ENCODE results near the gene NOL8.

NOL8 gene

DNA sequence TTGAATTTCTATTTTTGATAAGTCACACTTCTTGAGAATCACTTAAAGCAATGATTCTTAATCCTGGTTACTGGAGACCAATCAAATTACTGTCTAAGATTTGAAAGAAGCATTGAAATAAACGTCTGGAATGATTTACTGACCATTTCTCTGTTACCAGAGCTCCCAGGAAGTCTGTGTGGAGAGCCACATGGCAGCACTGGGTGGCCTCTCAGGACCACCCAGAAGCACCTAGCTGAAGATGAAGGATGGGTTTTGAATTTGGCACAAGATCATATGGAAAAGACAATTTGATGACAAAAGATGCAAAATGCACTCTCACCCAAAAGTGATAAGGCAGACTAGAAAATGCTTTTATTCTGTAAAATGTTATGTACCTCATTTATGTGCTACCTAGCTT is 62.0 kb downstream of the NOL8 start:
- DNase-seq, result no peak

DNA sequence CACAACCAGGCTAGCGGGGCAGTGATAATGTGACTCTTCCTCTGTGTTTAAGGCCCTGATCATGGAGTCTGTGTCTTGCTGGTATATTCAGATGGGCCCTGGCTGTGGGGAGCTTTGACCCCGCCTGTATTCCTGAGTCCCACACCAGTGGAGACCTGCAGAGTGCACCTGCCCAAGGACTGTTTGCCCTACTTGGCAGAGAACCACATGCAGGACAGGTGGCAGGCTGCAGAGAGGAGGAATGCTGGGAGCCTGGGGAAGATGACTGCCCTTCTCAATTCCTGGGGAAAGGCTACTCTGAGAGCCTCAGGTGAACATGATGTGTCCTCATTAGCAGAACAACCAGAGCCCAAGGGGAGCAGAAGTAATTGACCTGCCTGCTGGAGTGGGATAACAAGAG is 67.8 kb downstream of the NOL8 start:
- DNase-seq, result no peak

DNA sequence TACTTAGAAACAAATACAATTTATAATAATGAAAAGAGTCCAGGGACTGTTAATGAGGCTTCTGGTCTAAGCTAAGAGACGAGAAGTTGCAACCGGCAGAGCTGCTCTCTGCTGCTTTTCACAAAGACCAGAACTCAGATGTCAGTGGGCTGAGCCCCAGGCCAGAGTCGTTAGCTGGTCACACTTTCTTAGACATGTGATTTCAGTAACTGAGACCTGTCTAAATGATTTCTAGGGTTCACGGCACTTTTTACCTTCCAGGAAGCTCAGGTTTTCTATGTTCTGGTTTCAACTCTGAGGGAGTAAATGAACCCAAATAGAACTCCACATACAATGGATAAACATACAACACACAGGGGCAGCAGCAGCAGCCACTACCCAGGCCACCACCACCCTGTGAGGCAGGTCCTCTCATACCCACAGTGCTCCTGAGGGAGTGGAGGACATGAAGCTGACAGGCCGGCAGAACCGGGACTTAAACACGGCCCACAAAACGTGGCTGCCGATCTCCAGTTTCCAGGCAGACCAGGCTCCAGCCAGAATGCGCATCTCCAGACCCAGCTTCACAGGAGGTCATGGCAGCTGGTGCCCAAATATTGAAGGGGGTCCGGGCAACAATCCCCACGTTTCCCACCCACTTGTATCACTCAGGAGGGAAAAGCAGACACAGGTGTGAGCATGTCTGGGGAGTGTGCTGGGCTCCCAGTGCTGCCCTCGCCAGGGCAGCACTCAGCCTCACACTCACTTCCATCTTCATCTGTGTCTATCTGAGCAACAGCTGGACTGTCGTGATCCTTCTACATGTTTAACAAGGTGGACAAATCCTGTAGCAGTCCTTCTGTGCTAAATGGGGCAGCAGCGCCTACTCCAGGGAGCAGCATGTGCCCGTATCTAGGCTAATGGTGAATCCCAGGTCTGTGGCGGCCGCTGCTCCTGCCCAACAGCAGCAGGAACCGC is 70.5 kb downstream of the NOL8 start:
- DNase-seq, result no peak

DNA sequence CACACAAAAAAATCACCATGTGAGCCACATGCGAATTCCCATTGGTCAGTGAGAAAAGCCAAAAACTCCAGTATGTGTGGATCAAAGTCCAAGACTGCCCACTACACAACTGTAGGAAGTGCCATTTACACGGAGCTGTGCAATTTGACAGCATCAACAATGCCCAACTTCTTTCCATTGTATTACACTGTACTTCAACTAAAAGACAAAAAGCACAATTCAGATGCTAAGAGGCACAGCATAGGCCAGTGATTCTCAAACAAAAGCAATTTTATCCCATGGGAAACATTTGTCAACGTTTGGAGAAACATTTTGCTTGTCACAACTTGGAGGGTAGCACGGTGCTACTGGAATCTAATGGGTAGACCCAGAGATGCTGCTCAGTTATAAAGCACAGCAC is 71.5 kb downstream of the NOL8 start:
- no peak for DNase-seq

DNA sequence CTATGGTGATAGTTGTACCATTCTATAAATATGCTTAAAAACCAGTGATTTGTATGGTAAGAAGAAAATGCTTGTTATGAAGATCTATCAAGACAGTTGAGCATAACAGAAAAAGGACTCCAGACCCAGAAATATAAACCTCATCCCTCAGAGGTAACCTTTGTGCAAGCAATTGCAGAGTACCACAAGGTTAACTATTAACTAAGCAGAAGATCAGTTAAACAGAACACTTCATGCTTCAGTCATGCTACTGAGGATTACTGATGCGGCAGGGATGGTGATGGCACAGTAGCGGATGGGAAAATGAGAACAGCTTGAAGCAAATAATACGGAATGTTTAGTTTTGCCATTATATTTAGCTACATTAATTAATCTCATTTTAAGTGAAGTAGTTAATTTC is 77.2 kb downstream of the NOL8 start:
- DNase-seq, result no peak

All from stimulated activated CD4-positive, alpha-beta T cell treated with anti-CD3 and anti-CD28 coated beads, Interleukin-4, amount 100 ng/mL, for 24 hours (primary cell).